ENCODE measurements around the gene LMO2. TPM values are rescaled to one million over a fixed set of nuclear protein-coding genes. Genes with fewer than 3 reads are reported as not detected.
"Not testable (repeated sequence)": the region's sequence is repeated elsewhere in the genome, so short reads cannot be mapped to it uniquely, and the experiment has no call there.

Gene LMO2
- total RNA-seq, 1 donor from 2014 or later: 5.1 TPM

DNA sequence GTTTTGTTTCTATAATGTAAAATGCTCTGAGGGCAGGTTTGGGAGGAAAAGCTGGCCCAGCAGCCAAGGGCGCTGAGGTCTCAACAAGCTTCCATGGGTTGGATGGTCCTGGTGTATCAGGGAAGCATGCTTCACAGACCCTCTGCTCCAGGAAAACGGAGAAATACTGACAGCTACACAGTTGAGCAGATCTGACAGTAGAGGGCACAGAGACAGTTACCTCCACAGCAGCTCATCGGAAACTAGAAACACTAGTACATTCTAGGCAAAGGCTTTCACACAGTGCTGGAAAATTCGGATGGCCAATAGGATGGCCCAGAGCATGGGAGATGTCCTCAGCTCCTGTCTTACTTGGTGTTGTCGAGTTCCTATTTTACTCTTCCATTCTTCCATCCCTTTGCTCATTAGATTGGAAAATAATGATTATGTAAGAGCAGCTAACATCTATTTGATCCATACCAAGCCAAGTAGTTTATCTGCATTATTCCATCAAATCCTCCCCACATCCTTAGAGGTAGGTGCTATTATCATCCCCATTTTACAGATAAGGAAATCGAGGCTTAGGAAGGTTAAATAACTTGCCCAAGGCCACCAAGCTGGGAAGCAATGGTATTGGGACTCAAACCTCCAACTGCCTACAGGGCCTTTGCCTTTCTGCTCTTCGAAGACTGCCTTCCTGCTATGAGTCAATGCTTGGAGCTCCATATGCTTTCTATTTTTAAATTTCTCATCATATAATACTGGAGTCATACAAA, 28.3 kb downstream of the LMO2 start:
- ATAC-seq (no peak), DNase-seq (ENCODE audit: low spot score) (no peak)

DNA sequence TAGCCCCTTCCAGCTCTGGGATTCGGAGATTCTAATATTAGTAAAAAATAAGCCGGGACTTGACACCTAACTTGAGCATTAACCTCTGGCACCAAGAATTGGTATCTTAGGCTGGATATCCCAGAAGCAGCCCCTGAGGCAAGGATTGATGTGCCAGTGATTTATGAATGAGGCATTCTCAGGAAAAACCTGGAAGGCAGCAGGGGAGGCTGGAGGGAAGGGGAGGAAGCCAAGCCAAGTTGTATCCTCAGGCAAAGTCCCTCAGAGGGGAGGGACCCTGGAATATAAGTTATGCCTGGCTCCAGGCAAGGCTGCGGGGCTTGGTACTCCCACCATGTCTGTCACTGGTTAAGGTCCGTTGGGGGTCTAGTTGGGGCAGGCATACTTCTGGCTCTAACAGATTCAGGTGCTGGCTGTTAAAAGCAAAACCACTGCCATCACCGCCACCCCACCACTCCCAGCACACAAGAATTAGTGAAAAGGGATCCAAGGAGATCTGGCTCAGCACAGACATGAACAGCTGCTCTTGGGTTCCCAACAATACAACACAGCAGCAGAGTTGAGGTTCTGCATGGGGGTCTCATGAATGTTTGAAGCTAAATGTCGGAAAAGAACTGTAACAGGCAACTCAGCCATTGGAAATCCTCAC, 29.8 kb downstream of the LMO2 start:
- no peak for ATAC-seq
- no peak for DNase-seq (ENCODE audit: low spot score)

DNA sequence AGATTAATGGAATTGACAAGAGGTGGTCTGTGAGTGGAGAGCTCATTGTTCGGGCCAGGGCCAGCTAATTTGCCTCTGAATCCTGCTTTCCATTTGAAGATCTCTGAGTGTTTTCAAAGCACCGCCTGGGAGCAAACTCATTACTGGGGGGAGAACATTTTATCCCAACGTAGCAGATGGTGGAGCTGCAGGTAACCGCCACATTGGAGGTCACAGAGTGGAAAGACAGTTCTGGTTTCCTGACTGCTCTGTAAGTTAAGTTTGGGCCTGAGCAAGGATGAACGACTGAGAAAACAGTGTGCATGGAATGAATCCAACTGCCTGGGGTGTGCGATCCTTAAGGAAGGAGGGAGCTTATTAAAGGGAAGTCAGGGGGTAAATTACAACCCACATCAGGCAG, 30.5 kb downstream of the LMO2 start:
- DNase-seq (ENCODE audit: low spot score) (no peak), ATAC-seq (no peak)

DNA sequence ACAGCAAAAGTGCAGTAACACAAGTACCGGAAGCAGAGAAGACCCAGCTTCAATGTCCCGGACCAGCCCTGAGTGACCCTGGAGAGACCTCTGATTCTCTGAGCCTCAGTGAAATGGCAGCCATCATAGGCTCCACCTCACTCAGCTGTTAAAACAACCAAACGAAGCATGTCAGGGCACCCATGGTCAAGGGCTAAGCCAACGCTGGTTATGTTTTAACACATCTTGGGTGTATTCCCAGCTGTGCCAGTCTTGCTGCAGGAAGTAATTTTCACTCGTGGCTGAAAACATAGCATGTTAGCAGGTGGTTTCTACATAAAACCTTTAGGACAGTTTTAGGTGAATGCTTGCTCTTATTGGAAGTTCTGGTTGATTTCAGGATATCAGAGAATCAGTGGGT, 30.9 kb downstream of the LMO2 start:
- peak; percentile 94 for ATAC-seq

DNA sequence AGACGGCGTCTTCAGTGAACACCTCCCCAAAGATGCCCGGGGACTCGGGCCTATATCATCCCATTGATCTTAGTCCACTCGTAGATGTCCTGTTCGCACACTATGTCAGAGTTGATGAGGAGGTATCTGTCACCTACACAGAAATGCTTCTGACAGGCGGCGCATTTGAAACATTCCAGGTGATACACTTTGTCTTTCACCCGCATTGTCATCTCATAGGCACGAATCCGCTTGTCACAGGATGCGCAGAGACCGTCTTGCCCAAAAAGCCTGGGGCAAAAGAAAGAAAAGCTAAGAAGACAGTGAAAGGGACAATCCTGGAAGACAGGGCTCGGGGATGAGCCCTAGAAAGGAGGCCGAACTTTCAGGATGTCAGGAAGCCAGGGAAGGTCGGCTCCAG, 32.6 kb downstream of the LMO2 start:
- DNase-seq (ENCODE audit: low spot score): no peak
- ATAC-seq: no peak

More for the DNA sequence above, 30.9 kb downstream of the LMO2 start:
- DNase-seq (ENCODE audit: low spot score): peak; percentile 68

DNA sequence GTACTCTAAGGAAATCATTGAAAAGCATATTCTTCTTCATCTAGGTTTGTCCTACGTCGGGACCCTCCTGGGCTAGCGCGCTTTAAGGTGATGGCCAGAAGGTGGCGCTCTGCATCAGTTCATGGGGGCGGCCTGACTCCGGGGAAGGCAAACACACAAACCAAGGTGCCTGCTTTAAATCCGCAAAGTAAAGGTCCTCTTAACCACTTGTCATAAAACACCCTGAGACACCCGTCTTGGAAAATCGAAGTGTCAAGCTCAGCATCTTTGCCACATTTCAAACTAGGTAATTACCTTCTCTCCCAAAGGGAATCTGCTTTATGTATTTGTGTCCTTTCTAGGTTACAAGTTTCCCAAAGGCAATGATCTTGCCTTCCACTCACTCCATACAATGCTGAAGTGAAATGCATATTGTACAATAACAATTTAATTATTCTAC, 33.9 kb downstream of the LMO2 start:
- ATAC-seq (peak; percentile 86), DNase-seq (ENCODE audit: low spot score) (peak; percentile 74)

DNA sequence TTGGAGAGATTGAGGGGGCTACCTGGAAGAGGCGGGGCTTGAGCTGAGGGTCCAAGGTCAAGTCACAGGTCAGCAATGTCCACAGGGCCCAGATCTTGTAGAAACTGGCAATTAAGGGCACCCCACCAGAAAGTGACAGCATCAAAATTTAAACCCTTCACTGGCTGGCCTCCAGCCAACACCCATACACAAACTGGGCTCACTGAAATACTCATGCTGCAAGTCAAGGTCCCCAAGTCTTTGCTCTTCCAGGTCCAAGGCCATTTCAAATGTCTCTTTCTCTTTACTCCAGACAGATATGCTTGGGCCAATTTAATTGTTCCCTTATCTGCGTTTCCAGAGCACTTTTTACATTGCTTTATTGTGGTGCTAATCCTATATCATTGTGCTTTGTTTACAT, 36.4 kb downstream of the LMO2 start:
- no peak for DNase-seq (ENCODE audit: low spot score)
- no peak for ATAC-seq

DNA sequence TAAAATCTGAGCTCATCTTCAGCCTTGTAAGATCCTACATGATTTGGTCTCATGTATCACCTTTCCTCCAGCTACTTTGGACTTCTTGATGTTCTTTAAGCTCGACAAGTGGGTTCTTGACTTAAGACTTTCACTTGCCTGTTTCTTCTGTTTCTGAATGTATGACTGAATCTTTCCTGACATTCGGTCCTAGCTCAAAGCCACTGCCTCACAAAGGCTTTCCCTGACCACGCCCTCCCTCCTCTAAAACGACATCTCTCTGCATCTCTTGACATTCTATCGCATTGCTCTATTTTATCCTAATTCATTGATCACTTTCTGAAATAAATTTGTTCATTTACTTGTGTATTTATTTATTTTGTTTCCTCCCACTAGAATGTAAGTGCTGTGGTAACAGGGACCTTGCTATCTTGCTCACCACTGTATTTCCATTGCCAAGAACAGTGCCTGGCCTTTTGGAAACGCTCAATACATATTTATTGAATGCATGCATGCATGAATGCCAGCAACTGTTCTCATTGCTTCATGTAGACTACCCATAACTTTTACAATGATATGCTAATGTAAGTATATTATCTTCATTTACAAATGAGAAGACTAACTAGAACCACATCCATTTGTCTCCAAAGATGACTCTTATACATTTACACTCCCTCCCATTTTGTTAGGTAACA, 43.0 kb downstream of the LMO2 start:
- ATAC-seq (no peak), DNase-seq (ENCODE audit: low spot score) (no peak)

DNA sequence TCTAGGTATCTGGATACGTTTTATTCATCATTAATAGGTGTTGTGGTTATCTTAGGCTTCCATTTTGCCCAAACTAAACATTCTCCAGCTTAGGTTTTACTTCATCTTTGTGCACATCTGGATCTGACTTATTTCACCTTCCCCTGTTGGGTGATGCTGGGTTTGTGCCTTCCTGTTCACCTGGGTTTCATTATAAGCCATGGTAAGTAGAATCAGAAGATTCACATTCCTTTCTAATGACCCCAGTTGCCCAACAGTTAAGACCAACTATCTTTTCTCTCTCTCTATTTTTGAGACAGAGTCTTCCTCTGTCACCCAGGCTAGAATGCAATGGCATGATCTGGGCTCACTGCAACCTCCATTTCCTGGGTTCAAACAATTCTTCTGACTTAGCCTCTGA, 44.6 kb downstream of the LMO2 start:
- DNase-seq (ENCODE audit: low spot score): no peak
- ATAC-seq: no peak

DNA sequence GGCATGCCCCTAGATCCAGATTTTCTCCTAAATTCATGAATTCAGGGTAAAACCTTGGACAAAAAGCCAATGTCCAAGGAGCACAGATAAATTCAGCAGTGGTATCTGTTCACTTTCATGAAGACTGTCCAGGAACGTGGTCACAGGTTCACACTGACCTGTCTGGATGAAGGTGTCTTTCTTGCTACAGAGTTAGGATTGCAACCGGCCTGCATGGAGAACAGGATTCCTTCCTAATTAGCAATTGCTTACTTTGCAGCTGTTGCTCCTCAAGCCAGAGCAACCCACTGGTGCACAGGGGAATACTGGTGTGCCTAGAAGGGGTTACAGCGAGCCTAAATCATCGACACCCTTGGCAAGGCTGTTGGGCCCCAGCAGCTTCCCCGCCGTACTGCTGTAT, 47.6 kb downstream of the LMO2 start:
- DNase-seq (ENCODE audit: low spot score): no peak
- ATAC-seq: no peak

DNA sequence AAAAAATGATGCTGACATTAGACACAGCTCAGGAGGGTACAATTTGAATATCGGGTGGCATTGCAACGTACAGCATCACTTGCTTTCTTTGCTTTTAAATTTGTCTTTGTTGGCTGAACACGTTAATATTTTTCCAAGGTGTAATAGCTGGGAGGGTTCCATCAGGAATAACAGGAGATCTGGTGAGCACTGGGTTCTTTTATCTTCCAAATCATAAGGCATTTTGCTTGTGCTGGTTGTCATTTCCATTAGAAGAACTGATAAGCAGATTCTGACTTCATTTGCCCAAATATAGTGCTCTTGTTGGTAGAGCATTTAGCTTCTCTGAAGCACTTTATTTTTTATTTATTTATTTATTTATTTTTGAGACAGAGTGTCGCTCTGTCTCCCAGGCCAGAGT, 48.9 kb downstream of the LMO2 start:
- DNase-seq (ENCODE audit: low spot score) (no peak), ATAC-seq (no peak)

DNA sequence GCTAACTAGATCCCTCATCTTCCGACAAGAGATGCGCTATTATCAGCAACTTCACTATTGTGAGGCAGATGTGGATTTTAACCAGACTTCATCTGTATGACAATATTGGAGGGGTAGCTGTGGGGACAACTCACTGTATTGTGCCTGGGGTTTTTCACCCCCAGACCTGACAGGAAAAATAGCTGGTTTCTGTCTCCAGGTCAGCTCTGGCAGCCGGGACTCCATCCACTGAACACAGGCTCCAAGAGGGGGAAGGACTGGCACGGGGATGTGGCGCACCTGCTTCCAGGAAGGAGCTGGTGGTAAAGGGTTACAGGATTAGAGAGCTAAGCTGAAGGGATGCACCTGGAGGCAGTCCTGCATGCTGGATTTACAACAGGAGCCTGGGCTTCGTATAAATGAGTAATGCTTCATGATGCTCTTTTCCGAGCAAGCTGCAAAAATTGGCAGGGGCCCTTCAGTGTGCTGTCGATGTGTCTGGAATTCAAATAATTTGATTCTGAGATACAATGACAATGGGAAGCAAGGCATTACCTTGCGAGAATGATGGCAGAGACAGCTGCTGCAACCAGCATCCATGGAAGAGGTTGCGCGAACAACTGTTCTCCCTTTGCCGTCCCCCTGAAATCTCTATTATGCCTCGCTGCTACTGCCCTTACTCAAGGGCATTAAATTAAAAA, 49.5 kb downstream of the LMO2 start:
- ATAC-seq: no peak

DNA sequence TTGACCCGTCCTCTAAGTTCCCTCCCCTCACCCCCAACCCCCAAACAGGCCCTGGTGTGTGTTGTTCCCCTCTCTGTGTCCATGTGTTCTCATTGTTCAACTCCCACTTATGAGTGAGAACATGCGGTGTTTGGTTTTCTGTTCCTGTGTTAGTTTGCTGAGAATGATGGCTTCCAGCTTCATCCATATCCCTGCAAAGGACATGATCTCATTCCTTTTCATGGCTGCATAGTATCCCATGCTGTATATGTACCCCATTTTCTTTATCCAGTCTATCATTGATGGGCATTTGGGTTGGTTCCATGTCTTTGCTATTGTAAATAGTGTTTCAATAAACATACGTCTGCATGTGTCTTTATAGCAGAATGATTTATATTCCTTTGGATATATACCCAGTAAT, 53.6 kb downstream of the LMO2 start:
- DNase-seq (ENCODE audit: low spot score); ATAC-seq: not testable (repeated sequence)

More for the DNA sequence above, 49.5 kb downstream of the LMO2 start:
- no peak for DNase-seq (ENCODE audit: low spot score)

DNA sequence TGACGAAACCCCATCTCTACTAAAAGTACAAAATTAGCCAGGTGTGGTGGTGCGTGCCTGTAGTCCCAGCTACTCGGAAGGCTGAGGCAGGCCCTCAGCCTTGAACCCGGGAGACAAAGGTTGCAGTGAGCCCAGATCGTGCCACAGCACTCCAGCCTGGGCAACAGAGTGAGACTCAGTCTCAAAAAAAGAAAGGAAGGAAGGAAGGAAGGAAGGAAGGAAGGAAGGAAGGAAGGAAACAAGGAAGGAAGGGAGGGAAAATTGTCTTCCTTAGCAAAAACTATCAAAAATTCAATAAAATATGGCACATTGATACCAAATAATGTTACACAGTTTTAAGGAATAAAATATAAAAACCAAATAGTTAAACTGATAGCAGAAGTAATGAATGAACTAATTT, 54.5 kb downstream of the LMO2 start:
- not testable (repeated sequence) for ATAC-seq; DNase-seq (ENCODE audit: low spot score)

DNA sequence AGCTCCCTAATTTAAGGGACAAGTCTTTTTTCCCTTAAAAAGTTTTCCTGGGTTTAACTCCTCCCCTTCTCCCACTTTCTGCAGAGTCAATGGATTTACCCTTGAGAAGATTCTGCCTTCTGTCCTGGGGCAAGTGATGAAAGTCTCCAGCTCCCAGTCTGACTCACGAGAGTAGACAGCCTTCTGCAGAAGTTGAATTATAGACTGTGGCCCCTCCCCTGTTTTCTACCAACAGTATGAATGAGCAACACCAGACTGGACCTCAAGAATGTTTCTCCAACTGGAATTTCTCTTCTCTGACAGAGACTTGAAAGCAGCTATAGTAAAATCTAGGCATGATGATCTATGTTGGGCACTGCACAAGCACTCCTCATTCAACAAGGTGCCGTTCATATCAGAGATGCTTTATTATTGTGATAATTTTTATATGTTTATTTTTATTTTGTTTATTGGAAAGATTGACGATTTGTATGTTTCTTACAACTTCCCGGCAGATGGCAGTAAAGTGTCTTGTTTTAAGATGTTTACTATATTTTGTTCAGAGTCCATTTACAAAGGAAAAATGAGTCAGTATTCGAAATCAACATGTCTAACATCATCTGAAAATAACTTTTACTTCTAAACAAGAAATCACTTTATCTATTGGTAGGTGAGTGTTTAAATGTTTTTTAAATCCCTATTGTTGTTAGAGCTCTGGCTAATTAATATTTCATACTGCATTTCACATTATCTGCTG, 56.6 kb downstream of the LMO2 start:
- ATAC-seq (peak; percentile 52), DNase-seq (ENCODE audit: low spot score) (no peak)

DNA sequence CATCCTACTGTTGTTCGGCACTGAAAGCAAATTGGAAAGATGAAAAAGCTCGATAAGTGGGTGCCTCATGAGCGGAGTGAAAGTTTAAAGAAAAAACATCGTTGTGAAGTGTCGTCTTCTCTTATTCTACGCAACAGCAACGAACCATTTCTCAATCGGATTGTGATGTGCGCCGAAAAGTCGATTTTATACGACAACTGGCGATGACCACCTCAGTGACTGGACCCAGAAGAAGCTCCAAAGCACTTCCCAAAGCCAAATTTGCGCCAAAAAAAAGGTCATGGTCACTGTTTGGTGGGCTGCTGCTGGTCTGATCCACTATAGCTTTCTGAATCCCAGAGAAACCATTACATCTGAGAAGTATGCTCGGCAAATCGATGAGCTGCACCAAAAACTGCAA, 59.2 kb downstream of the LMO2 start:
- ATAC-seq (no peak), DNase-seq (ENCODE audit: low spot score) (no peak)

DNA sequence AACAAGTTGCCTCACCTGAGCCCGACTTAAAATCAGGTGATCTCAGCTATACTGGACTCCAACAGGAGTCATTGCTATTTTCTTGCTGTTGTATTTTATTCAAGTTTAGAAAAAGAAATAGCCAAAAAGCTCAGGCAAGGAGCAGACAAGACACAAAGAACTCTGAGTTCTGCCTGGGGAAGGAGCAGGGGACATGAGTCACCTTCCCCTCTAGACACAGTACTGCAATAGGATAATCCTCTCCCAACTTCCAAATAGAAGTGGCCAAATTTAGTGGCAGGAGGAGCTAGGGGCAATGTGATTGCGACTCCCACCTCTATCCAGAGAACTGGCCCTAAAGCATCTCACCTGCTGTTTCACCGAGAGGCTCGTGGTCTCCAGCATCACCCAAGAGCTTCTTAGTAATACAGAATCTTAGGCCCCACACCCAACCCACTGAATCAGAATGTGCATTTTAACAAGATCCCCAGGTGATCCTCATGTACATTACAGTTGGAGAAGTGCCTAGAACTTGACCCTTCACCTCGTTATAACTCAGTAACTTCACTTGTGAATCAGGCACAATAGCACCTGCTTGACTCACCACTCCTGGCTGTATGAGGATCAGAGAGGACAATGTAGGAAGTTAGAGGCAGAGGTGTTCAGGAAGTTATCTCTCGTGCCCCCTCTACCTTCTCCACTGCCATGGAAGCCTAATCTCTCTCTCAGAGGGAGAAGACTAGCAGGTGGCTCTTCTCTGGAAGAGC, 60.8 kb downstream of the LMO2 start:
- ATAC-seq: no peak
- no peak for DNase-seq (ENCODE audit: low spot score)

DNA sequence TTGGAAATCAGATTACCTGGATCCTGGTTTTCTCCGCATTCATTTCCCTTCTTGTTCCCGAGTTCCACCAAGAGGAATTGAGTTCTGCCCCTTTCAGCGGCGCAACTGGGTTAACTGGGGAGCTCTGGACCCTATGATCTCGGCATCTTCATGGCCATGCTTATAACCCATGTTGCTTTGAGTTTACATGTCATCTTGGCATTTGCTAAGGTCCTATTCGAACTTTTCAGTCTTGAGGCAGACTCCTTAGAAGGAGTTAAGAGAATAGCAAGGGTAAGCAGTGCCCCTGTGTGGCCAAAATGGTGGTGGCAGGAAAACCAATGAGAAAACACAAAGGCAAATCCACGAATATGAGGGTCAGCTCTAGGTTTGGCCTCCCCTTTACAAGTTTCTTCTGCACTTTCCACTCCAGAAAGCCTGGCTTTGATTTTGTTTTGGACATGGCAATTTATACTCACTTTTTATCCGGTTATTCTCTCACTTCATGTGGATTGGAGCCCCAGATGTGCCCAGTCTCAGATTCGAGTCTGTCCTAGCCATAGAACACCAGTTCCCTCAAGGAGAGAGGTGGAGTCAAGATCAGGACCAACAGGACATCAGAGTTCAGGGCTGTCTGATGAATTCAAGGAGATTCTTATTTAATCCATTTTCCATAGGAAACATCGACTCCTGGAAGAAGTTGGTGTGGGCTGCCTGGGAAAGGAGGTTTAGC, 62.3 kb downstream of the LMO2 start:
- DNase-seq (ENCODE audit: low spot score) (no peak), ATAC-seq (peak; percentile 92)

Measured in left lobe of liver (tissue), 2 donors.